PC-9 (cell line): Measurements from ENCODE around the gene KITLG.
"Not testable (repeated sequence)": the region's sequence is repeated elsewhere in the genome, so short reads cannot be mapped to it uniquely, and the experiment has no call there.

Experiments
- CTCF ChIP-seq: fragments of 200-600 bp; sonication (generic); conservative IDR thresholded peaks from 2 replicates; pipeline ENCODE4 v1.6.1; 2017; ENCODE audit warnings: mixed run types, antibody characterized with exemption, mild to moderate bottlenecking, moderate library complexity
- EZH2 ChIP-seq: fragments of 200-600 bp; sonication (generic); IDR thresholded peaks from 2 replicates; pipeline ENCODE4 v1.8.0; 2017; ENCODE audit warnings: antibody characterized with exemption, low read depth

DNA sequence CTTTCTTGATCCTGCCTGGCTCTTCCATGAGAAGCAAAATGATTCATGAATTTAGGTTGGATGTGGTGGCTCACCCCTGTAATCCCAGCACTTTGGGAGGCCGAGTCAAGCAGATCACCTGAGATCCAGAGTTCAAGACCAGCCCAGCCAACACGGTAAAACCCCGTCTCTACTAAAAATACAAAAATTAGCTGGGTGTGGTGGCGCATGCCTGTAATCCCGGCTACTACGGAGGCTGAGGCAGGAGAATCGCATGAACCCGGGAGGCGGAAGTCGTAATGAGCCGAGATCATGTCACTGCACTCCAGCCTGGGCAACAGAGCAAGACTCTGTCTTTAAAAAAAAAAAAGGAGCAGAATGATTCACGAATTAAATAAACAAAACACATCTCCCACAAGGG, 72.4 kb downstream of the KITLG start:
- not testable (repeated sequence) for TF ChIP-seq CTCF, EZH2
